Stimulated activated CD8-positive, alpha-beta memory T cell treated with anti-CD3 and anti-CD28 coated beads, Interleukin-4, amount 100 ng/mL, for 1 hour (primary cell): ENCODE data around the gene RUVBL1.

Source experiments
- DNase-seq, 2 donors: peaks; one replicate each; pipeline ENCODE4 v3.0.0-alpha.2; 2020; ENCODE audit warnings: low read depth in 2 of 2, low spot score in 1 of 2

The RUVBL1 gene

DNA sequence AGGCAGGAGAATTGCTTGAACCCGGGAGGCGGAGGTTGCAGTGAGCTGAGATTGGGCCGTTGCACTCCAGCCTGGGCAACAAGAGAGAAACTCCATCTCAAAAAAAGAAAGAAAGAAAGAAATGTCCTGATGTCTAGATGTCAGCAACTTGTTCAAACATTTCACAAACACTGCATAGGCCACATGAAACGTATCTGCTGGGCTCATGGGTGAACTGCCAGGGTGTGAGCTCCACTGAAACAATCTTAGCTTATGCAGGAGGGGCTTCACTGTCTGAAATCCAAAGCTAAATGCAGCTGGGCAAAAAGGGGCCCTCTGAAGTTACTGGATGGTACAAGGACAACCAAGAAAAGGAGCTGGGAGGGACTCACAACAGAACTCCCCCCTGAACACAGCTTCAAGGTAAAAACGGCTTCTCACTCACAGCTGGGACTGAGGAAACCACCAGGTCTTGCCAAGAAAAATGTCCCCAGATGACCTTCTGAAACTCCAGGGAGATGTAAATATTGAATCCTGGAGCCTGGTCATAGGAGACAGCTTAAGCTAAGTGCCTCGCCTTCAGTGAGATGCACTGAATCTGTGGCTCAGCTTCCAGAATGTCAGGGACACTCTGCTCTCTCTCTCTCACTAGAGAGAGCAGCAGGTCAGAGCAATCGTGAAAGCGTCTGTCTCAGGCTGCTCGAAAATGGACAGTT, 39.5 kb downstream of the RUVBL1 start:
- DNase-seq, result no peak

DNA sequence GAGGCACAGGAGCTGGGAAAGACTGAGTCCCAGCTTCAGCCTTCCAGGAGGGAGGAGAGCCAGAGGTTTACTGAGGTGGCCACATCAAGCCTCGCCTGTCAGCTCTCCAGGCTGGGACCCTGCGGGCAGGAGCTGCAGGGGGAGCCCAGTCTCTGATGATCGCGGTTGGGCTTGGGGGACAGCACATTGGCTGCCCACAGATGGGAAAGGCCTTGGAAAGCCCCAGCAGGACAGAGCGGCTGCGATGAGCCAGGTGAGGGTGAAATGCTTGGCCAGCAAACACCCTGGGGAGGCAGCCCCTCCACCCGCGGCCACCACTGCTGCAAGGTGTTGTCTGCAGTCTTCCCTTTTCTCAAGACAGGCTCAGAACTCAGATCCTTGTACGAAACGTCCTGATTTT, 40.2 kb downstream of the RUVBL1 start:
- DNase-seq, result no peak

DNA sequence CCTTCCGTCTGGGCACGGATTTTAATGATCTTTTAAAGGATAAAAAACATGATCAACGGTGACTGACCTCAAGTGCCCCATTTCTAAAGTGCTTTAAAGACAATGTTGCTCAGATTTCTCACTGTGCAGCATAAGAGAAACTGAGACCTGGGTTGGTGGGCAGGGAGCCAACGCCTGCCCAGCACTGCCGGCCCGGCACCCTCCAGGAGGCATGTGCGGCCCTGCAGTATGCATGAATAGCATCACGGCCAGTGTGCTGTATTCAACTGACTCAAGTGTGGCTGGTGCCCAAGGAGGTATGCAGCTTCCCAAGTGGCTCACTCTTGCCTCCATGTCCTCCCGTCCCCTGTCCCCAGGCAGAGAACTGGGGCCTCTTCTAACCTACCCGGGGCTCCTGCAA, 41.1 kb downstream of the RUVBL1 start:
- no peak for DNase-seq

DNA sequence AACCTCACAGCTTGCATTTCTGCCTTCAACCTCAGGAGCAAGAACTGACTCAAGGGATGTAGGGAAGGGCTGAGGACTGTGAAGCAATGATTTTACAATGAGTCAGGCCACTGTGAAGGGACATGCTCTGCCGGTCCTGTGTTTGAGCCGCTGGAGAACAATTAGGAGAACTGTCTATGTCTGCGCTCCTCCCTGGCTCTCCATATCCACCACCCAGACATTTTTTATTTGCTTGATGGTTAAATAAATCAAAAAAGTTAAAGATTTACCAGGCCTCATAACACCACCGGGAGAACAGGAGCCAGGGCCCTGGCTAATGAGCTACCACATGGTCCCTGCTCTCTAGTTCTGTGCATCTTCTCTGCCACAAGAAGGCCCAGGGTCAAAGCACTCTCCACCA, 41.8 kb downstream of the RUVBL1 start:
- no peak for DNase-seq

DNA sequence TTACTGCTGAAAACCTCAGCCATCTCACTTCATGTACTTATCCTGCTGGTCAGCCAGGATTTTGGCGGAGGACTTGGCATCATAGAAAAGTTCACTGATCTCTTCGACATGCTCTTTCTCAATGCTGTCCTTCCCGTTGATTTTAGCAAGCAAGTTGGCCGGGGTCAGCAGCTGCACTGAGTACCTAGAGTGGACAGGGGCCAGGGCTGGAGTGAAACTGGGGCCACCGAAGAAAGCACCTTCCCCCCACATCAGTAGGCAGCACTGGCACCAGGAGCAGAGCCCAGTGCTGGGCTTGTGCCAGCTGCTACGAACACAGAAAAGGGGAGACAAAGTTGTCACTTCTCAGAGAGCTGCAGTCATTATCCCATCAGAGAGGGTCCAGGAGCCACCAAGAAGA, 42.4 kb downstream of the RUVBL1 start:
- no peak for DNase-seq

DNA sequence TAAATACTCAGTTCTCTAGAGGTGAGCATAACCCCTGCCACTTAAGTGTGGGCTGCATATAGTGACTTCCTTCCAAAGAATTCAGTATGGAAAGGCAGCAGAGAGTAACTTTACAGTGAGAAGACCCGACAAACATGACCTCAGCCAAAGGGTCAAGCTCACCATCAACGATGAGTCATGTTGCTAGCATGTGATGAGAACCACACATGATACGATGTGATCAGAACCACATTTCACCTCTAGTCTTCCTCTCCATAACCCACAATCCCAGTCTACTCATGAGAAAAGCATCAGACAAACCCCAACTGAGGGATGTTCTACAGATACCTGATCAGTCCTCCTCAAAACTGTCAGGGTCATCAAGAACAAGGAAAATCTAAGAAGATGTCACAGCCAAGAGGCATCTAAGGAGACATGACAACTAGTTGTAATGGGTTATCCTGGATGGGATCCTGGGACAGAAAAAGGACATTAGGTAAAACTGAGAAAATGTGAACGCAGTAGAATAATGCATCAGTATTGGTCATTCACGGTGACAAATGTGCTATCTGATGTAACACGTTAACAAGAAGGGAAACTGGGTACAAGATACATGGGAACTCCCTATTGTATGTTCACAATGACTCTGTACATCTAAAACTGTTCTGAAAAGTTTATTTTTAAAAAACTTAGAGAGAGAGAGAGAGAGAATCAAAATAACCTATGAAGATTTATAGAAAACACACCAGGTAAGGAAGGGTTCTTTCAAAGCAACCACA, 43.1 kb downstream of the RUVBL1 start:
- no peak for DNase-seq

DNA sequence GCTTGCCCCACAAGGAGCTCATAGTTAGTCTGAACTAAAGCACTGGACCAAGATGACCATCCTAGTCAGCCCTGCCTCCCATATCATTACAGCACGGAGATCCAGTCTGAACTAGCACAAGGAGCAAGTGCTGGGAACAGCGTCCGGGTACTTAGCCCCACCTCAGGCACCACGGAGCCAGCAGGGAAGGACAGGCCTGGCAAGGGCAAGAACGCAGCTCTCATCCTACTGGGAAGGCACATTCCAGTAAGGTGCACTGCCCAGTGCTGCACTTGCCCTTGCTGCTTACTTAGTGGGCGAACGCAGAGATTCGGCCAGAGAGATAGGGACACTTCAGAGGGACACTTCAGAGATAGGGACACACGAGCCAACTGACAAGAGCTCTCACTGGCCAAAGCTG, 43.8 kb downstream of the RUVBL1 start:
- DNase-seq, result no peak

DNA sequence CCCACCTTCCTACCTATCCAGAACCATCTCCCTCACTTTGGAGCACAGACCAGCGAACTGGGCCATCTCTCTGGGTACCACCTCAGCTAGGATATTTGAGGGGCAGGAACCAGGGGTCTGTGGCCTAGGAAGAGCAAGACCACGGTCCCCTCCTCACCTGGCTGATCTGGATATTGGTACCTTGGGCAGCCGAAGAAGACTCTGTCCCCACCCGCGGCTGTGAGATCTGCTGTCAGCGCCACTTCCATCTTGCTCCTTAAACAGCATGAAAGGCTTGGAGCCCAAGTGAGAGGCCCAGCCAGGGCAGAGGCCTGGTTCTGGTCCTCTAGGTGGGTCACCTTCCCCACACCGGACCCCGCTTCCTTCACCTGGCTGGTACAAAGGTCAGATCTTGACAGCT, 44.7 kb downstream of the RUVBL1 start:
- DNase-seq, result no peak

DNA sequence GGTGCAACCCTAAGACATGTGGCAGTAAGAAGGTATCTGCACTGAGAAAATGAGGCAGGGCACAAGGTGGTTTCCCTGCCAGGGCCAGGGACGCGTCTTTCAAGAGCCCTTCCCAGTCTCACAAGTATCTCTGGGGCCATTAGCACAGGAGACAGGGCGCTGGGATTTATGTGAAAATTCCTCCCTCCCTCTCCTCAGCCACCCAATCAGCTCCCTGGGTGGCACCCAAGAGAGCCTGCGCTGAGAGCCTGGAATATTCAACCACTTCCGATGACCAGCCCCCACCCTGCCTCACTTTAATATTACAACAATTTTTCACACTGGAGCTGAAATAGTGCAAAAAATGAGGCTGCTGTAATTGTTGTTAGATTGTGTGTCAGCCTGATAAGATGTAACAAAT, 45.3 kb downstream of the RUVBL1 start:
- DNase-seq, result no peak

DNA sequence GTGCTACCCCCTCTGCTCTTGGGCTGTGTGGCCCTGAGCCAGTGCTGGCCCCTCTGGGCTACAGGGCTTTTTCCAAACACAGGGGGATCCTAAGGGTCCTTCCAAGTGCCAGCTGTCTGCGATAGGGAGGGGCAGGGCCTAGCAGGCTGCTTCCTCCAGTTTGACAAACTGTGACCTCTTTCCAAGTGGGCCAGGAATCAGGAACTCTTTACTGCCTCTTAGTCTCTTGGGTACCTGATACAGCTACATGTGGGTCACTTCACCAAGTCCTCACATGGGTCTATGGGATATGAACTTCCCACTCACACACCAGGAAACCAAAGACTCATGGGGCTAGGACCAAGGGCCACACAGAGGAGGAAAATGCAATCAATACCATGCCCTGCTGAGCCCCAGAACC, 45.9 kb downstream of the RUVBL1 start:
- no peak for DNase-seq

DNA sequence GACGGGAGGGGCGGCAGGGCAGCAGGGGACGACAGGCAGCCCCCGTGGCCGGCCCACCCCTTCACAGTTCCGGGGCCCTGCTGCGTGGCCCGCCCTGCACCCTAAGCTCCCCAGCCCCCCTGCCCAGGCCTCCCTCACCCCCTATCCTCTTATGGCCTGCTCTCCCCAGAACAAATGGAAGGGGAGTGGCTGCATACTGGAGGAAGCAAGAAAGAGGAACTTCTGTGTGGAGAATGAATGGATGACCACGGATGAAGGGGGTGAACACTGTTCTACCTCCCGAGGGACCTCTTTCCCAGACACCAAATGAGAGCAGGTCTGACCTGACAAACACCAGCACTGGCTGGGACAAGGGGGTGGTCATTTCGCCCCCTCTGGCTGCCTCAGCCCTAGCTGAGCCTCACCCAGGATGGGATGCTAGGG, 46.4 kb downstream of the RUVBL1 start:
- no peak for DNase-seq

DNA sequence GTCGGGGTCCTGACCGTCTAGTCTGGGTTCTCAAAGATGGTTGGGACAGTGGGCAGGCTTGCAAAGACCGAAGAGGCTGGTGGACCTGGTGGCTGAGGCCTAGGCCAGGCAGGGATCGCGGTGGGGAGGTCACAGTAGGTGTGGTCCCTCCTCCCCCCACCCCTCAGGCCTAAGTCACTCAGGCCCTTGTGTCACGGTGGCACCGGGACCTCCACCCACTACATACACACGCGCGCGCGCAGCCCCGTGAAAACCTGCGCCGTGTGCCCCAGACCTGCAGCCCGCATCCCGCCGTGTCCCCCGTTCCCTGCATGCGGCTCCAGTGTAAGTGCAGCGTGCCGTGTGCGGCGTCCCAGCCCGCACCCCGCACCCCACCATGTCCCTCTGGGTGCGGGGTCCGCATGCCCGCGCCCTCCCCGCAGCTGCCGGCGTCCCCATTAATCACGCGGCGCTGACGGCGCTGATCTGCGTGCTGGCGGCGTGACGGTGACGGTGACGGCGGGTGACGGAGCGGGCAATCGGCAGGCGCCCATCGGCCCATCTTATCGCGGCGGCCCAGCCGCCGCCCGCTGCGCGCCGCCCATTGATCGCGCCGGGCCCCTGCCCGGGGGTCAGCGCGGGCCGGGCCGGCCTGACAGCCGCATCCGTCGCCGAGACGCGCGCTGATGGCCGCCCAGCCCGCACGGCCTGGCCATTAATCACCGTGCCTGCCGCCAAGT, 47.0 kb downstream of the RUVBL1 start:
- DNase-seq, result no peak

DNA sequence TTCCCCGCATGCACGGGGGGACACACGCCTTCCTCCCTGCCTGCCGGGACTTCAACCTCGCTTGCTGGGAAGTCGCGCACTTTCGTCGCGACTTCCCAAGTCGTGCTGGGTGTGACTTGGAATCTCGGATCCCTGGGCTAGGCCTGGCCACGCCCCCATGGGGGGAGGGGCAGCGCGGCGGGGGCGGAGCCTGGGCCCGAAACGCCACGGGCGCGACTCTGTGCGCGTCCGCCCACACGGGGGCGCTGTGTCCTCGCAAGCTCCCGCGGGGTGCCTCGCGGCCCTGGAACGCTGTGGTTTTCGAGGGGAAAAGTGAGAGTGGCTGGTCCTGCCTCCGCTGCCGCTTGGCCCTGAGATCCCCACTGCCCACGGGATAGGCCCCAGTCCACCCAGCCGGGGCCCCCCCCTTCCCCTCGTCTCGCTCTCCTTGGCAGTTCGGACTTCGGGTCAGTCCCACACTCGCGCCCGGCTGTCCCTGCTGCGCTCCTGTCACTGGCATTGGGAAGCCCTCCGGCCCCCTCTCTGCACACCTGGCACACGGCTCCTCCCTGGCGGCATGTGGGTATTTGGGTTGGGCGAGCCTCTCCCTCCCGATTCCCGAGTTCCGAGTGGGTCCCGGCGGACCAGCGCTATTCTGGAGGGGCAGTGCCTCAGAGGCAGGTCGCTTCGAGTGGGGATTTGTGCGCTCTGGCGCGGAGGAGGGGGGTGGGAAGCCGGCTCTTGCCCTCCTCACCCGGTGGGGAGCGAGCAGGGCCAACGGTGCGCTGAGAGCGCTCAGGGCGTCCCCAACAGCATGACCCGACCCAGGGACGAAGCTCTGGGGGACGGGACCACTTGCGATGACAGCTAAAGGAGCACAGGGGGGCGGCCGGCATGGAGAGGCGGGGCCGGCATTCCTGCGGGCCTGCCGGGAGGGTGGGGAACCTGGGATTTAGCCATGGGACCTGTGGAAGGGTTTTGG, 47.8 kb downstream of the RUVBL1 start:
- peak; percentile 72 to 73 for DNase-seq

DNA sequence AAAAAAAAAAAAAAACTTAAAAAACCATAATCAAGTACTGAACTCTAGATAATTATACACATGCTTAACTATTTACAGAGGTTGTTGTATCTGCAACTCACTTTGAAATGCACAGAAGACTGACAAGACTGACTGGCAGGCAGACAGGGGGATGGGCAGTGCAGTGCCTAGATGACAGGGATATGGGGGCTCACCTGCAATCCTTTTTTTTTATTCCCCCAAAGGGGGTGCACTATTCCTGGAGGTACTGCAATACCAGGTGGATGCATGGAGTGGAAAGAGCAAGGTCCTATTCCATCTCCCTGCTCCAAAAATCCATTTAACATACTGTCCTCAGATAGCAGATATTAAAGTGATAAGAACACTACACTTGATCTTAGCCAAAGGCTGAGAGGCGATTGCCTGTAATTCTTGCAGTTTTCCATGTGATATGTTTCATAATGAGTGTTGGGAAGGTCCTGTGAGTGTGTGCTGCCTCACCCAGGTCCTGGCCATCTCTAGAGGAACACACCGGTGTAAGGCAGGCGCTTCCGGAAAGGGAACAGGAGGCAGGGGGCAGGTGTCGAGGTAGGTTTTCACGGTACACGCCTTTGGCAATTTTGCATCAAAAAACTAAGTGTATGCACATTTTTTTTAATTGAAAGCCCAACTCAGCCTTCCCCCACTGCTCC, 48.6 kb downstream of the RUVBL1 start:
- no peak for DNase-seq

DNA sequence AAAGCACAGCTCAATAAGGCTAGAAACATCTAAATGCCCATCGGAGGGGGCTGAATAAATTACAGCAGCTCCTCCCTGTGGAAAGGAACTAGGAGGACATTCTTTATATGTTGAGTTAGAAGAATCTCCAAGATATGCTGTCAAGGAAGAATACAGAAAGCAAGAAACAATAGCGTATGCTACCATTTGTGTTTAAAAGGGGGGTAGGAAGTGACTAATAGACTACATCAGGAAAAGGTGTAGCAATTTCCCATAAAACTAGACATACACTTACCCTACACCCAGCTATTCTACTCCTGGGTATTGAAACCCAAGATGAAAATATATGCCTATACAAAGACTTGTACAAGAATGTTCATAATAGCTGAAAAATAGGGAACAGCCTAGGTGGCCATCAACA, 49.8 kb downstream of the RUVBL1 start:
- DNase-seq, result no peak

DNA sequence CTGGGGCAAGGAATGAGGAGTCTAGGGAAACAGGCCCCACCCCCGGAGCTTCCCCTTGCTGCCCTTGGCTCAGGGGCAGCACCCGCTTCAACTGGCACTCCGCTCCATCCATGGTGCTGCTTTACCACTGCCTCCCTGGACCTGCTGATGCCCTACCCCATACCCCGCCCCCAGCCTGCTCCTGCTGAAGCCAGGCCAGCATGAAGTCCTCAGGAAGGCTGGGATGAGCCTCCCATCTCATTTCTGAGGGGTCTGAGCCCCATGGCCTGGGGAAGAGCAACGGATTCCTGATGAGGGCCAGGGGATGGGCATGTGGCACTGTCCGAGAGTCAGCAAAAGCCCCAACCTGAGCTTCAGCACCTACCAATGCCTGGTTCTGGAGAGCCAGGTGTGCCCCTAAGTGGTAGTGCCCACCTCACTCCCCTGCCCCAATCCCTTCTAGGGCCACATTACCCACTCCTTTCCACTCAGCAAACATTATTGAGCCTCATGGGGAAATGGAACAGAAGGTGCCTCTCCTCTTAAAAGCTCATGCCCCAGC, 50.4 kb downstream of the RUVBL1 start:
- no peak for DNase-seq

DNA sequence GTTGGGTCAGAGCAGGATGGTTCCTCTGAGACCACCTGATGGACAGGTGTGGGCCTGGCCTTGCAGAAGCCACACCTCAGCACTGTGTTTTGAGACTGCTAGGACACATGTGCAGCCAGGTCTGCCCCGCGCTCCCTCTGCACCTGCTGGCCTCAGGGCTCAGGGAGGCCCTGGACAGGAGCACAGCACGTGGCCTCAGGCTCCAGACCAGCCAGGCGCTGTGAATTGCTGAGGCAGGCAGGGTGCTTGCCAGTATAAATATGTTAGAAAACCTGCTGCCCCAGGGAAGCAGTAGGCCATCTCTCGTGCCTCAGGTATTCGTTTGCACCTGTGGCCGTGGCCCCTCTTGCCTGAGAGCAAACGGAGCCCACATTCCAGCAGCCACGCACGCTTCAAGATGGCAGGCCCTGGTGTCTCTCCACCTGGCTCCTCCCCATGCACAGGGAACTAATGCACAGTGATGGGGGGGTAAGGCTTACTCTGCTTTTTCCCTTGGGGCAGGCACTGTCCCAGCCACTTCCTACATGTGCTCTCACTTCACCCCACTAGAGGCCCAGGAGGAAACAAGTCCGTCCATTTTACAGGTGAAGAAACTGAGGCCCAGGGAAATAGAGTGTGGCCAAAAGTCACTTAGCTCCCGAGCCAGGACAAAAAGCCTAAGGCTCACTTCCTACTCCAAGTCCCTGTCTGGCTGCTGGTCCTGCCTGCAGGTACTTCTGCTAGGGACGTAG, 51.0 kb downstream of the RUVBL1 start:
- DNase-seq, result no peak

DNA sequence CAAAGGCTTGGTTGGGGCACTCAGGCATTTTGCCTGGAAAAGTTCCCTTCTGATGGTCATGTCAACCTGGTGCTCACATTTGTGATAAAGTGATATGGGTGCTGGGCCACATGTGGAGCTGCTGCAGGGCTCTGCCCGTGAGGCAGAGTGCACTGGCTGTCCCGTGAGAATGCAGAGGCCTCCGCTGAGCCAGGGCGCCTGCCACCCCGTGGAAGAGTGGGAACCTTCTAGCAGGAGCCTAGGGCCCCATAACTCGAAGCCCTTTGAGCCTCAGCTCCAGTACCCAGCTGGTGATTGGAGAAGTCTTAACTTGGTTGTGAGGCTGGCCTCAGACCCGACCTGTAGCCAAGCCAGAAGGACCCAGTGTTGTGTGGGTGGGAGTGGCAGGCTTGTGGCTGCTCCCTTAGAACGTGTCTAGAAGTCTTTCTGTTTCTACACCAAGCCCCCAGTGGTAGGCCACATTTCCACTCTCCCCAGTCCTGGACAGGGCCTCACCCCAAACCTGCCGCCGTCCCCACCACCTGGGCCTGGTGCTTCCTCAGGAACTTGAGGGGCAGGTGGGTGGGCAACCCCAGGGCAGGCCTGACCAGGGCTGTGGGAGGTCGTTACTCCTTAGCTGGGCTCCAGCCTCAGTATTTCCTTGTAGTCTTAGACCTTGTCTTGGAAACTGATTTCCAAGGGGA, 51.7 kb downstream of the RUVBL1 start:
- DNase-seq, result no peak
